ENCODE measurements around the gene KIRREL2.

- TF ChIP-seq GABPA (IDR thresholded peaks at IDR 0.05 in 1 of 2, conservative IDR thresholded peaks at IDR 0.05 in 1 of 2) (no peak), CTCF (IDR thresholded peaks at IDR 0.05; ENCODE audit: low read depth, low read length, missing input control) (no peak), YY1 (IDR thresholded peaks at IDR 0.05) (no peak), RAD21 (IDR thresholded peaks at IDR 0.05) (no peak)
Observed at GRCh38 chr19:35913589-35913988, 56.9 kb downstream of the KIRREL2 start.

Measured in liver (tissue), 3 donors.